Neural crest cell (in vitro differentiated cells): ENCODE data around the gene BBS4. TPM values are rescaled to one million over a fixed set of nuclear protein-coding genes. Genes with fewer than 3 reads are reported as not detected.
"Not testable (repeated sequence)": the region's sequence is repeated elsewhere in the genome, so short reads cannot be mapped to it uniquely, and the experiment has no call there.

ENCODE experiments used
- DNase-seq: peaks from one replicate; pipeline ENCODE4 v3.0.0; 2021; ENCODE audit warnings: low read depth, mixed read lengths, low spot score
- H3K27ac Mint-ChIP-seq: one replicate; pipeline ENCODE4 v1.8.0; 2021; ENCODE audit warnings: mild to moderate bottlenecking, mixed read lengths; ENCODE audit not compliant: unreplicated experiment
- H3K27me3 Mint-ChIP-seq: 2 replicates; pipeline ENCODE4 v1.8.0; 2021; ENCODE audit warnings: low read depth, mild to moderate bottlenecking, mixed read lengths
- H3K36me3 Mint-ChIP-seq: 2 replicates; pipeline ENCODE4 v1.8.0; 2021; ENCODE audit warnings: low read depth, mild to moderate bottlenecking, mixed read lengths
- H3K4me1 Mint-ChIP-seq: 2 replicates; pipeline ENCODE4 v1.8.0; 2021; ENCODE audit warnings: mixed read lengths
- H3K4me3 Mint-ChIP-seq: one replicate; pipeline ENCODE4 v1.8.0; 2021; ENCODE audit warnings: mild to moderate bottlenecking, mixed read lengths
- H3K9me3 Mint-ChIP-seq: 2 replicates; pipeline ENCODE4 v1.8.0; 2021; ENCODE audit warnings: mixed read lengths
- long read RNA-seq: library from polyadenylated mRNA; unstranded; transcript quantifications from one replicate; pipeline ENCODE4 v2.0.0, GENCODE V29; 2020
- total RNA-seq: library from RNA; stranded (reverse); gene quantifications from 2 replicates; pipeline ENCODE4 v1.2.1, GENCODE V29; 2021
- TF ChIP-seq, protein P1 (sequence below): fragments of 200-600 bp; sonication (generic); conservative IDR thresholded peaks from 2 replicates; pipeline ENCODE4 v1.5.0; 2021; ENCODE audit warnings: antibody characterized with exemption, mild to moderate bottlenecking

The BBS4 gene, protein sequence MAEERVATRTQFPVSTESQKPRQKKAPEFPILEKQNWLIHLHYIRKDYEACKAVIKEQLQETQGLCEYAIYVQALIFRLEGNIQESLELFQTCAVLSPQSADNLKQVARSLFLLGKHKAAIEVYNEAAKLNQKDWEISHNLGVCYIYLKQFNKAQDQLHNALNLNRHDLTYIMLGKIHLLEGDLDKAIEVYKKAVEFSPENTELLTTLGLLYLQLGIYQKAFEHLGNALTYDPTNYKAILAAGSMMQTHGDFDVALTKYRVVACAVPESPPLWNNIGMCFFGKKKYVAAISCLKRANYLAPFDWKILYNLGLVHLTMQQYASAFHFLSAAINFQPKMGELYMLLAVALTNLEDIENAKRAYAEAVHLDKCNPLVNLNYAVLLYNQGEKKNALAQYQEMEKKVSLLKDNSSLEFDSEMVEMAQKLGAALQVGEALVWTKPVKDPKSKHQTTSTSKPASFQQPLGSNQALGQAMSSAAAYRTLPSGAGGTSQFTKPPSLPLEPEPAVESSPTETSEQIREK
- 22.9 and 27.2 TPM in 2 replicates for total RNA-seq
- long read RNA-seq, transcript BBS4-201 (16 exons, 2,490 nt), result major isoform, 91 of 131 reads
- long read RNA-seq, partial matches to known transcripts, result 7 of 131 reads
- long read RNA-seq, other reads (novel, unspliced or antisense), result 29 of 131 reads

- peak; percentile 80 for DNase-seq
- TF ChIP-seq, protein P1, sequence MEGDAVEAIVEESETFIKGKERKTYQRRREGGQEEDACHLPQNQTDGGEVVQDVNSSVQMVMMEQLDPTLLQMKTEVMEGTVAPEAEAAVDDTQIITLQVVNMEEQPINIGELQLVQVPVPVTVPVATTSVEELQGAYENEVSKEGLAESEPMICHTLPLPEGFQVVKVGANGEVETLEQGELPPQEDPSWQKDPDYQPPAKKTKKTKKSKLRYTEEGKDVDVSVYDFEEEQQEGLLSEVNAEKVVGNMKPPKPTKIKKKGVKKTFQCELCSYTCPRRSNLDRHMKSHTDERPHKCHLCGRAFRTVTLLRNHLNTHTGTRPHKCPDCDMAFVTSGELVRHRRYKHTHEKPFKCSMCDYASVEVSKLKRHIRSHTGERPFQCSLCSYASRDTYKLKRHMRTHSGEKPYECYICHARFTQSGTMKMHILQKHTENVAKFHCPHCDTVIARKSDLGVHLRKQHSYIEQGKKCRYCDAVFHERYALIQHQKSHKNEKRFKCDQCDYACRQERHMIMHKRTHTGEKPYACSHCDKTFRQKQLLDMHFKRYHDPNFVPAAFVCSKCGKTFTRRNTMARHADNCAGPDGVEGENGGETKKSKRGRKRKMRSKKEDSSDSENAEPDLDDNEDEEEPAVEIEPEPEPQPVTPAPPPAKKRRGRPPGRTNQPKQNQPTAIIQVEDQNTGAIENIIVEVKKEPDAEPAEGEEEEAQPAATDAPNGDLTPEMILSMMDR, result peak; percentile 24
- no peaks in the 10 kb centered on the region for H3K9me3 Mint-ChIP-seq
- peak within 1 kb of the TSS; percentile 92 for H3K27ac Mint-ChIP-seq
- peaks cover 21% of the 10 kb centered on the region for H3K4me1 Mint-ChIP-seq
- H3K4me3 Mint-ChIP-seq, result peak within 1 kb of the TSS; percentile 96
- H3K27me3 Mint-ChIP-seq, result peaks cover 3% of the 10 kb centered on the region
- H3K36me3 Mint-ChIP-seq, result no peaks in the 10 kb centered on the region
Measured at GRCh38 chr15:72685925-72686794, at the start of gene BBS4, which contains the start of gene HIGD2B. BBS4 (plus strand) TSS chr15:72686207; CDS start chr15:72686228, 21 bp downstream. HIGD2B (minus strand) TSS chr15:72686182; CDS start chr15:72676374, 9,808 bp downstream.

DNA sequence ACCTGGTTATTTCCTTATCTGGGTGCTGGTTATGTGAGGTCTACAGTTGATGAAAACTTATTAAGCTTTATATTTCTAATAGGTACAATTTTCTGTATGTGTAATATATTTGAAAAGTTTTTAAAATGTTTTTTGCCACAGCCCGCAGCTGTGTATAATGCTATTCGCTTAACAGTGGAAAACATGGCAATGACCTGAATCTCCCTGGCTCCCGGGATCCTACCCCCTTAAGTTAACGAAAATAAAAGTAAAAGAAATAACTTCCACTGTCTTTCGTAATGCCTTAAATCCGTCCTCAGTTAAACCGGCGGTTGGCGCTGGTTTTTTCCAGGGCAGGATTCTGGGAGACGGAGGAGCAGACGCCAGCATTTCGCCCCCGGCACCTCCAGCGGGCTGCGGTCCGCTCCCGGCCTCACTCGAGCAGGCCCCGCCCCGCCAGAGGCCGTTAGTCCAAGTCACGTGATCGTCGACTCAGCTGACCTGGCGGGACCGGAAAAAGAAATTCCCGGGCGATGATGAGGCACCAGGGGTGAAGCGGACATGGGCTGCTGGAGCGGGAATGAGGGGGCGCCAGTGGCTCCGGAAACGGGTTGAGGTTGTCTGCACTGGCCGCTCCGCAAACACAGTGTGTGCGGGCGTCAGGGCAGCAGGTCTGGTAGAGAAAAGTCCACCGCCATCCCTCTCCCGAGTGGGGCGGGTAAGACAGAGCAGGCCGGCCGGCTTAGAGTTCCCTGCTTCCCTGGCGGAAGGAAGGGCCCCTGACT, 49.3 kb upstream of the BBS4 start:
- not testable (repeated sequence) for H3K9me3 Mint-ChIP-seq, H3K4me3 Mint-ChIP-seq, H3K4me1 Mint-ChIP-seq, H3K36me3 Mint-ChIP-seq, H3K27me3 Mint-ChIP-seq, H3K27ac Mint-ChIP-seq
- peak; percentile 52 for DNase-seq

DNA sequence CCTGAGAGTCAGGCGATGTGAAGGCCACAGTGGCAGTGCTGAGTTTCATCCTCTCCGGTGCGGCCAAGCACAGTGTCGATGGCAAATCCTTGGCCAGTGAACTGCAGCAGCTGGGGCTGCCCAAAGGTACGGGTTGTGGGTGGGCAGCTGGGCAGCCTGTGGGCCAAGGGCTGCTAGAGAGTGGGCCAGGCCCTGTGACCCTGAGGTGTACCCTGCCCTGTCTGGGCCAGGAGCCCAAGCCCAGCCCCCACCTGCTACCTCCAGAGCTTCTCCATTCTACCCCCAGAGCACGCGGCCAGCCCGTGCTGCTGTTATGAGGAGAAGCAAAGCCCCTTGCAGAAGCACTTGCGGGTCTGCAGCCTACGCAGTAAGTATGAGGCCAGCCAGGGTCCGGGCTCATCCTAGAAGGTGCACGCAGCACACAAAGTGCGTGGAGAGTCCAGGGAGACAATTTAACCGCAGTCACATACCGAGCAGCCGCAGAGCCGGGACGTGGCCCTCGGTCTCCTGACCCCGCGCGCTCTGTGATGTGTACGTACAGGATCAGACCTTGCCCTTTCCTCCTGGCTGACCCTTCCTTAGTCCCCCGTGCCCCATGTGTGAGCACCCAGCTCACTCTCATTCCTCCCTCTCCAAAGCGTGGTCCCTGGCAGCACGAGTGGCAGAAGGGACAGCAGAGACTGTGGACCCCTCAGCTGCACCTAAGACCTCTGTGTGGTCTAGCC, 46.1 kb upstream of the BBS4 start:
- not testable (repeated sequence) for H3K9me3 Mint-ChIP-seq, H3K27ac Mint-ChIP-seq, DNase-seq, H3K4me3 Mint-ChIP-seq, H3K4me1 Mint-ChIP-seq, H3K27me3 Mint-ChIP-seq, H3K36me3 Mint-ChIP-seq

DNA sequence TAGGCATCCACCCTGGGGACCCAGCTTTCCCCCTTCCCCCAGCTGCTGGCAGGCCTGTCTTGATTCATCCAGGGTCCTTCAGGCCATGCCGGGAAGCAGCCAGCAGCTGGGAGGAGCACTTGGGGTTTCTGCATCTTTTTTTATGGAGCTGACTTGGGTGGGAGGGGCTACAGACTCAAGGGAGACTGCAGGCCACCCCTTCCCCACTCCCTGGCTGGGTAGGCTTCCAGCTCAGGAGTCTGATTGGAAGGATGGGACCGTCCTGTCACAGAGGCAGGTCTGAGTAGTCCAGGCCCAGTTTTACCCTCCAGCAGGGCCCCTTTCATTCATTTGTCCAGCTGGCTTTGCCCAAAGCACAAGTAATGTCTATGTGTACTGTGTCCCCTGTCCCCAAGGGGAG, 43.7 kb upstream of the BBS4 start:
- not testable (repeated sequence) for H3K4me3 Mint-ChIP-seq, H3K4me1 Mint-ChIP-seq, DNase-seq, H3K36me3 Mint-ChIP-seq, H3K9me3 Mint-ChIP-seq, H3K27me3 Mint-ChIP-seq, H3K27ac Mint-ChIP-seq

GRCh38 chr15:72648631-72649253, 37.3 kb upstream of the BBS4 start:
- DNase-seq, H3K36me3 Mint-ChIP-seq, H3K27ac Mint-ChIP-seq, H3K4me3 Mint-ChIP-seq, H3K27me3 Mint-ChIP-seq, H3K4me1 Mint-ChIP-seq, H3K9me3 Mint-ChIP-seq: not testable (repeated sequence)

DNA sequence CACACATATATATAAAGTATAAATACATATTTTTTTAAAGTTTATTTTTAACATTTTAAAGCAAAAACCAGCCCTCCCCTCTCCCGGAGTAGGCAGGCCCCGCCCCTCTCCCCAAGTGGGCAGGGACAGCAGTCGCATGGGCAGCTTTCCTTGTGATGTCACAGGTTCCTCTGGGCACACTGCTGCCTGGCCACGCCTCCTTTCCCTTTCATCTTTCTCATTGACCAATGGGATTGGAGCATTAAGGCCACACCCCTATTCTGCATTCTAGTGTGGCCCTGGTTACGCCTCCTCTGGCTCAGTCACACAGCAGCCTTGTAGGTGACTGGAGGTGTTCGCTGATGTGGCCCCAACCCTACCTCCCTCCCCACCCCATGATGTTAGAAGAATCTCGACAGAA, 31.6 kb upstream of the BBS4 start, which contains the start of gene GOLGA6B:
Gene GOLGA6B, plus strand, starts transcription at position 301 of the 400 bp plus-strand sequence. Its CDS starts 41 bp downstream, at position 342.
- H3K27ac Mint-ChIP-seq, H3K27me3 Mint-ChIP-seq, DNase-seq, H3K4me1 Mint-ChIP-seq, H3K36me3 Mint-ChIP-seq, H3K9me3 Mint-ChIP-seq, H3K4me3 Mint-ChIP-seq: not testable (repeated sequence)

DNA sequence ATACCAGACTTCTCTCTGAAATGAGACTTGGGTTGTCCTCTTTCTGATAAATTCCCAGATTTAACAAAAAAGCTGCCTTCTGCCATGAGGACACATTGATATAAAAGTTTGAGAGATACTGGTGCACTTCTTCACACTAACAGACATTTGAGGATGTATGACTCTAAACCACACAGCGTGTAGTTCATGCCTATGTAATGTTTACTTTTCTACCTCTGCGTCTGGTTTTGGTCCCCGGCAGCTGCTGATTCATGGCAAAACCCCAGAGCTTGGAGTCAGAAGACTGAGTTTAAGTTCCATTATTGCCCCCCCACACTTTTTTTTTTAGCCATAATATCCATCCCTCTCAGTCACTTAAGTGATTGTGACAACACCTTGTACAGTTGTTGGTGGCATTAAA, 30.0 kb upstream of the BBS4 start:
- H3K4me3 Mint-ChIP-seq, H3K4me1 Mint-ChIP-seq, DNase-seq, H3K27ac Mint-ChIP-seq, H3K36me3 Mint-ChIP-seq, H3K9me3 Mint-ChIP-seq, H3K27me3 Mint-ChIP-seq: not testable (repeated sequence)

DNA sequence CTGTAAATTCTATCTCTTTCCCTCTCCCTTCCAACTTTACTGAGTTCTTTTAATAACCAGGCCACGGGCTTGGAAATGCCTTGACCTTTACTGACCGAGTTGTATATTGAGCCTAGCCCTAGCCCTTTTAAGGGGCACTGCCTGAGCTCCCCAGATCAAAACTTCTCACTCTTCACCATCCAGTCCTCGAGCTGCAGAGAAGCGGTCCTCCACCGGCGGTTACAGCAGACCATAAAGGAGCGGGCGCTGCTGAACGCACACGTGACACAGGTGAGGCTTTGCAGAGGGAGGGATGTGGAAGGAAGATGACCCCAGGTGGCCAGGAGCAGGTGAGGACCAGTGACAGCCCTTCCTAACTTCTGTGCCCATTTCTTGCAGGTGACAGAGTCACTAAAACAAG, 24.9 kb upstream of the BBS4 start:
- not testable (repeated sequence) for H3K27me3 Mint-ChIP-seq, H3K36me3 Mint-ChIP-seq, H3K4me3 Mint-ChIP-seq, H3K4me1 Mint-ChIP-seq, H3K9me3 Mint-ChIP-seq, H3K27ac Mint-ChIP-seq, DNase-seq

DNA sequence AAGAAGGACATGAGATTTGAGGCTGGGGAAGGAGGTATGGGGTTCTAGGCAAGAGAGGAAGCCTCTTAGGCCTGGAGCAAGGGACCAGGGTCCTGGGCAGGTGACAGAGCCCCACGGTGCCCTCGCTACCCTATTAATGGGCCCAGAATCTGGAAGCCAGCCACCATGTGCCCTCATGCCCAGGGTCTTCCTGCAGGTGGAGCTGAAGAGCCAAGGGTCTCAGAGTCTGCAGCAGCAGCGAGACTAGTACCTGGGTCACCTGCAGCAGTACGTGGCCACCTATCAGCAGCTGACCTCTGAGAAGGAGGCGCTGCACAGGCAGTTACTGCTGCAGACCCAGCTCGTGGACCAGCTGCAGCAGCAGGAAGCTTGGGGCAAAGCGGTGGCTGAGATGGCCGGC, 22.1 kb upstream of the BBS4 start:
- H3K4me3 Mint-ChIP-seq, H3K4me1 Mint-ChIP-seq, H3K27me3 Mint-ChIP-seq, H3K36me3 Mint-ChIP-seq, H3K9me3 Mint-ChIP-seq, DNase-seq, H3K27ac Mint-ChIP-seq: not testable (repeated sequence)

GRCh38 chr15:72665706-72666105, 20.3 kb upstream of the BBS4 start:
- H3K27ac Mint-ChIP-seq, H3K4me1 Mint-ChIP-seq, H3K27me3 Mint-ChIP-seq, H3K36me3 Mint-ChIP-seq, H3K9me3 Mint-ChIP-seq, H3K4me3 Mint-ChIP-seq, DNase-seq: not testable (repeated sequence)

DNA sequence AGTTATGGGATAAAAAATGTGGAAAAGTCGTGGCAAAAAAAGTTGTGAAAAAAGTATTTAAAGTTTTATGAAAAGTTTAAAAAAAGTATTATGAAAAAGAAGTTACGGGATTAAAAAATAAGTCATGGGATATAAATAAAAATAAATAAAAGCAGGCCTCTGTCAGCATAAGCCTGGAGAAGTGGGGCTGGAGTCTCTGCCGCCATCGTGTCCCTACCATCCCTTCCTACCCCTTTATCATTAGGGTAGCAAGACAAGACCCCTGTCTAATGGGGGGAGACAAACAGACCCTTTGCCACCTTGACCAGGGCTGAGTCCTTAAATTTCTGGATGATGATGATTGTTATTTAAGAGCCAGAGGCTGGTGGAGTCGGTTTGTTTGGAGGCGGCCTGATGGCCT, 16.2 kb upstream of the BBS4 start:
- not testable (repeated sequence) for H3K9me3 Mint-ChIP-seq, DNase-seq, H3K27ac Mint-ChIP-seq, H3K36me3 Mint-ChIP-seq, H3K4me3 Mint-ChIP-seq
- peaks cover 13% of the 10 kb centered on the region for H3K4me1 Mint-ChIP-seq
- peaks cover 24% of the 10 kb centered on the region for H3K27me3 Mint-ChIP-seq
